Suprapubic skin (tissue), 4 donors: Measurements from ENCODE around the gene RIC8A.
"Not testable (repeated sequence)": the region's sequence is repeated elsewhere in the genome, so short reads cannot be mapped to it uniquely, and the experiment has no call there.

Source experiments
- POLR2A ChIP-seq, 2 donors: fragments of 450-650 bp; IDR thresholded peaks; one replicate each; pipeline ENCODE4 v1.6.1; 2017; ENCODE audit warnings: antibody characterized with exemption in 2 of 2, mild to moderate bottlenecking in 2 of 2, moderate library complexity in 2 of 2
- POLR2AphosphoS5 ChIP-seq, 3 donors: sonication (generic); formaldehyde crosslinking; IDR thresholded peaks; one replicate each; pipeline ENCODE4 v1.6.1; 2017; ENCODE audit warnings: antibody characterized with exemption in 3 of 3

DNA sequence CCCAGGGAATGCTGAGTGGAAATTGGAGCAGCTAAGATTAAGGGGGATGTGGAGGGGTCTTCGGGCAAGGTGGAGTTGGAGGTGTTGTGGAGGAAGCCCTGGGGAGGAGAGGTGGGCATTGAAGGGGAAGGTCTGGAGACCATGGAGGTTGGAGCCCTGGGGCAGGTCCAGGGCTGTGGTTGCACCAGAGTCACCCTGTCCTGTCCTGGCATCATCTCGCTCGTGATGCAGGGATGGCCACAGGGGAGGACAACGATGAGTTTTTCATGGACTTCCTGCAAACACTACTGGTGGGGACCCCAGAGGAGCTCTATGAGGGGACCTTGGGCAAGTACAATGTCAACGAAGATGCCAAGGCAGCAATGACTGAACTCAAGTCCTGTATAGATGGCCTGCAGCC, 14.0 kb upstream of the RIC8A start:
- TF ChIP-seq POLR2A, POLR2AphosphoS5 (IDR thresholded peaks at IDR 0.05): not testable (repeated sequence)
